ENCODE results near the gene CACNA1D.

DNA sequence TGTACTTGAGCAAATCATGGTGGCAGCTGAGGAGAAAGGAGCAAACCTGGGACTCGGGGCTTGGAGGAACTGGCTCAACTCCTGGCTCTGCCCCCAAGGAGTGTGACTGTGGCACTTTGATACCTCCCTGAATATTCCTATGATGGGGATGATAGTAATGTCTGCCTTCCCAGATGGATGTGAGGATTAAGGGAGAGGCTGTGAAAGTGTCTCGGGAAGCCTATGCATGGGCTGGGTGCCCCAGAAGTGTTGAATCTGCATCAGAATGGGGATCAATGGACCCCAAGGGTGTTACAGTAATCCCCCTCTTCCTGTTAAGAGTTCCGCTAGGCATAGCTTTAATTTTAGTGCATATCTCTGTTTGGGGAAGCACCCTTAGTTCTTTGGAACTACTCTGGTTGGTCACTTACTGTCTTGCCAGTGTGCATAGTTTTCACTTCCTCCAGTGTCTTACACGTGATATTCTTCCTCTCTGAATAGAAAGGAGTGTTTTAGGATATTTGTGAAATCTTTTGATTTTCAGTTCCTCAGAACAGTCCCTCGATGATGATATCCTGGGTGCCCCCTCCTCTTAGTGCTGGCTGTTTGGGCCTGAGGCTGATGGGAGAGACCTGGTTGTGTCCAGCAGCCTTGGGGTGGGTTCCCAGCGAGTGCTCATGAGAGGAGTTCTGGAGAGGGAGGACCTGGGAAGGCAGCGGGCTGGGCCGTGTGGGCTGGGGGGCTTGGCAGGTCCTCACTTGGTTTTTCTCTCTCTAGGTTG is 254.3 kb downstream of the CACNA1D start:
- no peak for TF ChIP-seq EZH2 (IDR thresholded peaks at IDR 0.05)
- TF ChIP-seq POLR2AphosphoS5 (IDR thresholded peaks at IDR 0.05; ENCODE audit: borderline replicate concordance, low read depth, low read length), result no peak
- TF ChIP-seq FOXP2 (optimal IDR thresholded peaks at IDR 0.05; ENCODE audit: control extremely low read depth, extremely low read length, insufficient read depth), result no peak
